ENCODE data around the gene PDE1A.

The PDE1A gene

GRCh38 chr2:182113334-182113733 lies 313.5 kb downstream of the PDE1A start:
- DNase-seq: no peak

GRCh38 chr2:182110347-182110746 lies 316.5 kb downstream of the PDE1A start:
- DNase-seq: no peak

GRCh38 chr2:182103526-182103925 lies 323.3 kb downstream of the PDE1A start:
- DNase-seq: no peak

GRCh38 chr2:182101263-182101662 lies 325.6 kb downstream of the PDE1A start:
- DNase-seq: no peak

- DNase-seq: no peak
Observed at GRCh38 chr2:182098648-182099047, 328.2 kb downstream of the PDE1A start.

GRCh38 chr2:182097571-182098164 lies 329.2 kb downstream of the PDE1A start:
- no peak for DNase-seq

- no peak for DNase-seq
Observed at GRCh38 chr2:182090486-182090885, 336.4 kb downstream of the PDE1A start.
